Renal cortical epithelial cell (primary cell): ENCODE data around the gene IRF2BPL. TPM values are rescaled to one million over a fixed set of nuclear protein-coding genes. Genes with fewer than 3 reads are reported as not detected.

Experiments used
- DNase-seq: peaks from one replicate; pipeline ENCODE4 v3.0.0-alpha.2; 2011; ENCODE audit warnings: low read depth
- total RNA-seq: library from RNA; depleted of rRNA; stranded (reverse); fragments of >200 nt; gene quantifications from 2 replicates; pipeline ENCODE4 v1.2.3, GENCODE V29; 2014

IRF2BPL gene
- total RNA-seq, 1 donor from 2014 or later = 63.9 TPM

- DNase-seq = no peak
Measured at GRCh38 chr14:77053046-77053841, 24.7 kb upstream of the IRF2BPL start.

- no peak for DNase-seq
Measured at GRCh38 chr14:77052281-77053044, 24.0 kb upstream of the IRF2BPL start.

- DNase-seq = no peak
Measured at GRCh38 chr14:77051116-77051515, 22.6 kb upstream of the IRF2BPL start.

- DNase-seq = no peak
Measured at GRCh38 chr14:77046721-77047120, 18.2 kb upstream of the IRF2BPL start.

- no peak for DNase-seq
Measured at GRCh38 chr14:77045238-77046162, 17.0 kb upstream of the IRF2BPL start.

- DNase-seq = no peak
Measured at GRCh38 chr14:77044783-77045237, 16.3 kb upstream of the IRF2BPL start.

GRCh38 chr14:77043984-77044485 lies 15.5 kb upstream of the IRF2BPL start:
- DNase-seq = no peak

- DNase-seq = peak; percentile 62
Measured at GRCh38 chr14:77043177-77043983, 14.9 kb upstream of the IRF2BPL start.

- peak; percentile 72 for DNase-seq
Measured at GRCh38 chr14:77041881-77042545, 13.5 kb upstream of the IRF2BPL start.

GRCh38 chr14:77040741-77041653 lies 12.5 kb upstream of the IRF2BPL start:
- peak; percentile 69 for DNase-seq

- peak; percentile 98 for DNase-seq
Measured at GRCh38 chr14:77040059-77040740, 11.7 kb upstream of the IRF2BPL start.

- no peak for DNase-seq
Measured at GRCh38 chr14:77039285-77040058, 11.0 kb upstream of the IRF2BPL start.

- no peak for DNase-seq
Measured at GRCh38 chr14:77037938-77038568, 9.5 kb upstream of the IRF2BPL start.

- no peak for DNase-seq
Measured at GRCh38 chr14:77037215-77037937, 8.9 kb upstream of the IRF2BPL start.

GRCh38 chr14:77036484-77037214 lies 8.1 kb upstream of the IRF2BPL start:
- no peak for DNase-seq

- no peak for DNase-seq
Measured at GRCh38 chr14:77035267-77035666, 6.8 kb upstream of the IRF2BPL start.
